Panc1 (cell line): ENCODE measurements around the gene GORASP2. TPM values are rescaled to one million over a fixed set of nuclear protein-coding genes. Genes with fewer than 3 reads are reported as not detected.

Source experiments
- ATAC-seq: fragments of 200-7000 bp; cut with Tn5 transposase; 2 replicates; pipeline ENCODE4 v1.9.1; 2020; ENCODE audit warnings: mild to moderate bottlenecking, moderate library complexity
- BruUV-seq: library from RNA; stranded (reverse); fragments of 400-500 nt; replicated peaks from 2 replicates; lab custom pipeline; 2021; lab: Mats Ljungman, UMichigan
- CTCF ChIA-PET: fragments of 300-600 bp; sonication (Branson Sonifier 250); formaldehyde crosslinking; loops from one replicate; lab custom pipeline; 2022; ENCODE audit warnings: antibody characterized with exemption; lab: Charles Lee
- POLR2A ChIA-PET: fragments of 300-600 bp; sonication (Branson Sonifier 250); formaldehyde crosslinking; loops from one replicate; lab custom pipeline; 2022; ENCODE audit warnings: antibody characterized with exemption; lab: Charles Lee
- DNase-seq: peaks from one replicate; pipeline ENCODE4 v3.0.0-alpha.2; 2010; ENCODE audit warnings: low read depth, low spot score
- H3K27ac ChIP-seq: 2 replicates; pipeline ENCODE4 v1.5.1; 2011; ENCODE audit warnings: mild to moderate bottlenecking, low read length, inconsistent platforms
- H3K27me3 ChIP-seq: fragments of 200-500 bp; sonication (Bioruptor generic); 2 replicates; pipeline ENCODE4 v1.6.0; 2014; ENCODE audit warnings: low read length, inconsistent platforms; ENCODE audit not compliant: control insufficient read depth, insufficient read depth
- H3K36me3 ChIP-seq: fragments of 200-500 bp; sonication (Bioruptor generic); 2 replicates; pipeline ENCODE4 v1.5.1; 2014; ENCODE audit warnings: inconsistent platforms, mild to moderate bottlenecking, low read length, moderate library complexity; ENCODE audit not compliant: control insufficient read depth, insufficient read depth
- H3K4me1 ChIP-seq: 2 replicates; pipeline ENCODE4 v1.5.1; 2011; ENCODE audit warnings: inconsistent platforms, mild to moderate bottlenecking, low read length, moderate library complexity; ENCODE audit not compliant: control insufficient read depth, insufficient read depth
- H3K4me3 ChIP-seq, 2 experiments: 2 replicates each; pipeline ENCODE4 v1.5.1; 2011 to 2012; ENCODE audit warnings: low read depth in 2 of 2, low read length in 2 of 2, mild to moderate bottlenecking in 2 of 2, inconsistent platforms in 1 of 2, moderate library complexity in 1 of 2
- H3K9me3 ChIP-seq: fragments of 200-500 bp; sonication (Bioruptor generic); 2 replicates; pipeline ENCODE4 v1.5.1; 2014; ENCODE audit warnings: low read depth, mild to moderate bottlenecking, inconsistent platforms, low read length, moderate library complexity; ENCODE audit not compliant: control insufficient read depth, insufficient read depth
- POLR2AphosphoS5 ChIP-seq: IDR thresholded peaks from 2 replicates; pipeline ENCODE4 v1.6.1; 2012; ENCODE audit warnings: mild to moderate bottlenecking, low read depth, low read length, moderate library complexity
- SIN3A ChIP-seq: IDR thresholded peaks from 2 replicates; pipeline ENCODE4 v1.6.1; 2012; ENCODE audit warnings: low read depth, mild to moderate bottlenecking, low read length, moderate library complexity, borderline replicate concordance; ENCODE audit not compliant: insufficient read depth
- TCF7L2 ChIP-seq: IDR thresholded peaks from 2 replicates; pipeline ENCODE4 v1.6.1; 2011; ENCODE audit warnings: mild to moderate bottlenecking, low read depth, low read length, inconsistent platforms
- in situ Hi-C: cut with HindIII; loops from 2 replicates; pipeline ENCODE4 v1.10.0; 2016; ENCODE audit warnings: low sequenced_read_pairs, low pct_unique_long_range_greater_than_20kb
- intact Hi-C: fragments of 100-400 bp; cut with micrococcal nuclease; formaldehyde crosslinking; loops from one replicate; pipeline ENCODE4 v1.10.0; 2022; ENCODE audit not compliant: unreplicated experiment
- total RNA-seq: library from RNA; stranded (reverse); gene quantifications from one replicate; pipeline ENCODE4 v1.2.1, GENCODE V29; 2021; ENCODE audit not compliant: unreplicated experiment
- TF ChIP-seq, protein P1 (sequence below), 2 experiments: IDR thresholded peaks; 2 replicates each; pipeline ENCODE4 v1.6.1; 2011 to 2012; ENCODE audit warnings: low read depth in 2 of 2, control low read depth in 1 of 2, low read length in 1 of 2, mild to moderate bottlenecking in 1 of 2, moderate library complexity in 1 of 2; ENCODE audit not compliant: insufficient read depth in 1 of 2
- TF ChIP-seq, protein P2 (sequence below): fragments of 450-650 bp; IDR thresholded peaks from 2 replicates; pipeline ENCODE4 v1.5.1; 2017; ENCODE audit warnings: mild to moderate bottlenecking

Gene GORASP2
- total RNA-seq, 1 experiment from 2014 or later: 62.5 TPM

DNA sequence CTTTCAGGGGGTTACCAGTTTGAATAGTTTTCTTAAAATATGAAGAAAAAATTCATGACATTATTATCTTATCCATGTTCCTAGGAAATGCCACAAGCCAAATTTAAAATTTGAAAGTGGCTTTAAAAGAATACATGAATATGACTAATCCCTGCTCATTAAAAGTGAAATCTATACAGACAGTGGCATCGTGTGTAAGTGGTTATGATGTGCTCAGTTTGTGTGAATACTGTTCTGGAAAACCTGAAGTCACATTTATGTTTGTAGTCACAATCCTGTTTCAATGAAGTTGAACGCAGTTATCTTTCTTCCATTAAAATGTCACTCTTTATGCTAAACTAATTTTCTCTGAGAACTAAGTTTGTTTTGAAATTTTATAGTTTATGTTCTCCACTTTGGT lies 75.8 kb downstream of the GORASP2 start:
- CTCF ChIA-PET: no interaction called here
- H3K9me3 ChIP-seq: no peaks in the 10 kb centered on the region
- intact Hi-C loops: no loop called here
- POLR2A ChIA-PET: interaction anchor here (0.6 kb wide), 1 partner anchor 10 kb away, joined by 3 read pairs; no protein-coding TSS in a partner anchor
- no peak for DNase-seq
- no peak overlapping the region for H3K4me3 ChIP-seq
- no peak for ATAC-seq
- TF ChIP-seq, protein P1, sequence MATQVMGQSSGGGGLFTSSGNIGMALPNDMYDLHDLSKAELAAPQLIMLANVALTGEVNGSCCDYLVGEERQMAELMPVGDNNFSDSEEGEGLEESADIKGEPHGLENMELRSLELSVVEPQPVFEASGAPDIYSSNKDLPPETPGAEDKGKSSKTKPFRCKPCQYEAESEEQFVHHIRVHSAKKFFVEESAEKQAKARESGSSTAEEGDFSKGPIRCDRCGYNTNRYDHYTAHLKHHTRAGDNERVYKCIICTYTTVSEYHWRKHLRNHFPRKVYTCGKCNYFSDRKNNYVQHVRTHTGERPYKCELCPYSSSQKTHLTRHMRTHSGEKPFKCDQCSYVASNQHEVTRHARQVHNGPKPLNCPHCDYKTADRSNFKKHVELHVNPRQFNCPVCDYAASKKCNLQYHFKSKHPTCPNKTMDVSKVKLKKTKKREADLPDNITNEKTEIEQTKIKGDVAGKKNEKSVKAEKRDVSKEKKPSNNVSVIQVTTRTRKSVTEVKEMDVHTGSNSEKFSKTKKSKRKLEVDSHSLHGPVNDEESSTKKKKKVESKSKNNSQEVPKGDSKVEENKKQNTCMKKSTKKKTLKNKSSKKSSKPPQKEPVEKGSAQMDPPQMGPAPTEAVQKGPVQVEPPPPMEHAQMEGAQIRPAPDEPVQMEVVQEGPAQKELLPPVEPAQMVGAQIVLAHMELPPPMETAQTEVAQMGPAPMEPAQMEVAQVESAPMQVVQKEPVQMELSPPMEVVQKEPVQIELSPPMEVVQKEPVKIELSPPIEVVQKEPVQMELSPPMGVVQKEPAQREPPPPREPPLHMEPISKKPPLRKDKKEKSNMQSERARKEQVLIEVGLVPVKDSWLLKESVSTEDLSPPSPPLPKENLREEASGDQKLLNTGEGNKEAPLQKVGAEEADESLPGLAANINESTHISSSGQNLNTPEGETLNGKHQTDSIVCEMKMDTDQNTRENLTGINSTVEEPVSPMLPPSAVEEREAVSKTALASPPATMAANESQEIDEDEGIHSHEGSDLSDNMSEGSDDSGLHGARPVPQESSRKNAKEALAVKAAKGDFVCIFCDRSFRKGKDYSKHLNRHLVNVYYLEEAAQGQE (IDR thresholded peaks at IDR 0.05; ENCODE audit: insufficient read depth in 1 of 2, low read depth in 2 of 2, low read length in 1 of 2): no peak
- no peak for TF ChIP-seq POLR2AphosphoS5
- no peak for TF ChIP-seq SIN3A
- no peak for TF ChIP-seq TCF7L2
- TF ChIP-seq, protein P2, sequence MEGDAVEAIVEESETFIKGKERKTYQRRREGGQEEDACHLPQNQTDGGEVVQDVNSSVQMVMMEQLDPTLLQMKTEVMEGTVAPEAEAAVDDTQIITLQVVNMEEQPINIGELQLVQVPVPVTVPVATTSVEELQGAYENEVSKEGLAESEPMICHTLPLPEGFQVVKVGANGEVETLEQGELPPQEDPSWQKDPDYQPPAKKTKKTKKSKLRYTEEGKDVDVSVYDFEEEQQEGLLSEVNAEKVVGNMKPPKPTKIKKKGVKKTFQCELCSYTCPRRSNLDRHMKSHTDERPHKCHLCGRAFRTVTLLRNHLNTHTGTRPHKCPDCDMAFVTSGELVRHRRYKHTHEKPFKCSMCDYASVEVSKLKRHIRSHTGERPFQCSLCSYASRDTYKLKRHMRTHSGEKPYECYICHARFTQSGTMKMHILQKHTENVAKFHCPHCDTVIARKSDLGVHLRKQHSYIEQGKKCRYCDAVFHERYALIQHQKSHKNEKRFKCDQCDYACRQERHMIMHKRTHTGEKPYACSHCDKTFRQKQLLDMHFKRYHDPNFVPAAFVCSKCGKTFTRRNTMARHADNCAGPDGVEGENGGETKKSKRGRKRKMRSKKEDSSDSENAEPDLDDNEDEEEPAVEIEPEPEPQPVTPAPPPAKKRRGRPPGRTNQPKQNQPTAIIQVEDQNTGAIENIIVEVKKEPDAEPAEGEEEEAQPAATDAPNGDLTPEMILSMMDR: no peak
- no peaks in the 10 kb centered on the region for H3K27me3 ChIP-seq
- H3K27ac ChIP-seq: no peak overlapping the region
- no peaks in the 10 kb centered on the region for H3K4me1 ChIP-seq
- BruUV-seq: no TSS peak
- H3K36me3 ChIP-seq: peaks cover 32% of the 10 kb centered on the region
- in situ Hi-C loops: no loop called here

DNA sequence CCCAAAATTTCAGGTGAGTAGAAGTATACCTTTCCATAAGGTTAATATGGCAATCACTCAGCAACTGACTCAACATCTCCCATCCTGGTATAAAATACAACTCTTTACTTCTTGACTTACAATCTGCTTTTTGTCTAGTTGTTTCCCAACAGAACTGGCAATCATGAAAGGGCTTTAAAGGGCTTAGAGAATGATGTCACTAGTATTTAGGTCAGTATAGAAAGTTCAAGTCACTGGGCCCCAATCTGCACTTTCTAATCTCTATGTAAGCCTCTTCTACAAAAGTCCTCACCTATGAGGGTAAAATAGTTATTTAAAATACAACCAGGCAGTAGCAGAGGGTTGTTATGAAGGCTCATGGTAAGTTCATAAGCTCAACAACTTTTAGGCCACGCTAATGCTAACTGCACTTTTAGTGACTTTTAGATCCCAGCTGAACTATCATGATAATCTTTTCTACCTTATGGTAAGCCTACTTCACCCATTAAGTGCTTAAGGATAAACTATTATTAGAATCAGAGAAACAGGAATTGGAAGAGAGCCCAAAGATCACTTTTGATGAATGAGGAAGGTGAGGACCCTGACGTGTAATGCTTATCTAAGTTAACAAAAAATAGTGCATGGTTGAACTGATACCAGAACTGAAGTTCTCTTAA lies 79.6 kb downstream of the GORASP2 start:
- H3K27me3 ChIP-seq: no peaks in the 10 kb centered on the region
- in situ Hi-C loops: no loop called here
- H3K4me3 ChIP-seq: no peak overlapping the region
- no peak for ATAC-seq
- POLR2A ChIA-PET: no interaction called here
- DNase-seq: no peak
- no peaks in the 10 kb centered on the region for H3K9me3 ChIP-seq
- H3K27ac ChIP-seq: no peak overlapping the region
- intact Hi-C loops: no loop called here
- H3K36me3 ChIP-seq: peaks cover 37% of the 10 kb centered on the region
- BruUV-seq: no TSS peak
- CTCF ChIA-PET: no interaction called here
- H3K4me1 ChIP-seq: no peaks in the 10 kb centered on the region
- TF ChIP-seq SIN3A: no peak
- no peak for TF ChIP-seq POLR2AphosphoS5
- TF ChIP-seq, protein P2: no peak
